ENCODE data around the gene DNAH6. TPM values are rescaled to one million over a fixed set of nuclear protein-coding genes. Genes with fewer than 3 reads are reported as not detected.

Gene DNAH6
- total RNA-seq, 1 experiment from 2014 or later: 1.6 TPM

- no TSS peak for BruUV-seq (replicated peaks)
- Histone ChIP-seq H3K9ac (ENCODE audit: low read length) (no peak overlapping the region), H3K4me2 (ENCODE audit: low read length) (no peak overlapping the region), H2AFZ (ENCODE audit: low read depth, low read length, poor library complexity, severe bottlenecking) (no peak overlapping the region), H3K36me3 (ENCODE audit: control insufficient read depth in 1 of 2, insufficient read depth in 2 of 2, low read length in 2 of 2) (no peaks in the 10 kb centered on the region), H3K9me3 (ENCODE audit: control insufficient read depth in 1 of 2, insufficient read depth in 1 of 2, low read depth in 1 of 2, low read length in 2 of 2) (peaks cover 4 to 11% of the 10 kb centered on the region in 2 experiments; a peak in 2 of 4 replicates), H3K4me1 (ENCODE audit: control insufficient read depth in 1 of 2, insufficient read depth in 2 of 2, low read length in 2 of 2) (no peaks in the 10 kb centered on the region), H3K9me2 (ENCODE audit: insufficient read depth) (no peaks in the 10 kb centered on the region), H3K79me2 (ENCODE audit: insufficient read depth, low read length) (no peaks in the 10 kb centered on the region), H3K27ac (ENCODE audit: low read depth, low read length) (no peak overlapping the region), H3K4me3 (replicated peaks in 1 of 2; ENCODE audit: low read depth in 1 of 2, low read length in 2 of 2) (no peak overlapping the region), H3K27me3 (ENCODE audit: insufficient read depth, low read length) (no peaks in the 10 kb centered on the region), H4K20me1 (ENCODE audit: insufficient read depth) (no peaks in the 10 kb centered on the region)
- ChIA-PET CTCF (no interaction called here), RAD21 (ENCODE audit: low non-redundant PET in 1 of 2, low total read pairs in 2 of 2, uncharacterized antibody in 2 of 2, unreplicated experiment in 2 of 2) (no interaction called here), POLR2A (no interaction called here)
- DNase-seq (ENCODE audit: low read depth, low spot score) (no peak), ATAC-seq (no peak)
- no peak for TF ChIP-seq CBX3 (IDR thresholded peaks at IDR 0.05; ENCODE audit: low read depth)
- intact Hi-C loops (cut with micrococcal nuclease): no loop called here
These were observed 38.4 kb upstream of the DNAH6 start for GRCh38 chr2:84477886-84478285.

DNA sequence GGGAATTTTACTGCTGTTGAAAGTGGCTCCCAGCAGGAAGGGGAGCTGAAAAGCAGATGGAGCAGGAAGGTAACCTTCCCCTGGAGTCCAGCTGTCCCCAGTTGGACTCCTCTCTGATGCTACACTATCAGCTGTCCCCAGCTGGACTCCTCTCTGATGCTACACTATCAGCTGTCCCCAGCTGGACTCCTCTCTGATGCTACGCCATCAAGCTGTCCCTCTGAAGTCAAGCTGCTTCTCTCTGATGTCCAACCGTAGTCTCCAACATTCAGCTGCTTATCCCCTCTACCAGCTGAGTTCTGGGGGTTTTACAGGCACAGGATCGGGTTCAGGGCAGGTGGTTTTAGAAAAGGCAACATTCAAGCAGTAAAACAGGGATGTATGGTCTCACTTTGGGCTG lies 37.4 kb upstream of the DNAH6 start:
- no peaks in the 10 kb centered on the region for H4K20me1 ChIP-seq (ENCODE audit: insufficient read depth)
- peaks cover 4 to 11% of the 10 kb centered on the region in 2 experiments; a peak in 2 of 4 replicates for H3K9me3 ChIP-seq (ENCODE audit: control insufficient read depth in 1 of 2, insufficient read depth in 1 of 2, low read depth in 1 of 2, low read length in 2 of 2)
- H3K79me2 ChIP-seq (ENCODE audit: insufficient read depth, low read length): no peaks in the 10 kb centered on the region
- no peak for TF ChIP-seq ZNF274 (IDR thresholded peaks at IDR 0.05; ENCODE audit: low read depth, low read length)
- no peak for TF ChIP-seq FOSL1 (IDR thresholded peaks at IDR 0.05; ENCODE audit: low read depth)
- TF ChIP-seq REST (IDR thresholded peaks at IDR 0.05; ENCODE audit: low read depth): no peak
- TF ChIP-seq CTCF (IDR thresholded peaks at IDR 0.05 in 2 of 3, conservative IDR thresholded peaks at IDR 0.05 in 1 of 3; ENCODE audit: borderline replicate concordance in 1 of 3, insufficient read depth in 1 of 3, low read depth in 2 of 3, low read length in 2 of 3): no peak
- no peak for TF ChIP-seq CBX3 (IDR thresholded peaks at IDR 0.05; ENCODE audit: low read depth)
- TF ChIP-seq MAX (IDR thresholded peaks at IDR 0.05): no peak
- no peak for TF ChIP-seq RAD21 (IDR thresholded peaks at IDR 0.05; ENCODE audit: low read depth)
- no peak for TF ChIP-seq CEBPB (IDR thresholded peaks at IDR 0.05; ENCODE audit: low read depth)
- no peak for TF ChIP-seq ELF1 (IDR thresholded peaks at IDR 0.05; ENCODE audit: borderline replicate concordance, low read depth)
- H3K9ac ChIP-seq (ENCODE audit: low read length): no peak overlapping the region
- POLR2A ChIA-PET: no interaction called here
- CTCF ChIA-PET: no interaction called here
- intact Hi-C loops (cut with micrococcal nuclease): no loop called here
- ATAC-seq (no peak), DNase-seq (ENCODE audit: low read depth, low spot score) (no peak)
- H2AFZ ChIP-seq (ENCODE audit: low read depth, low read length, poor library complexity, severe bottlenecking): no peak overlapping the region
- no peaks in the 10 kb centered on the region for H3K9me2 ChIP-seq (ENCODE audit: insufficient read depth)
- no peak overlapping the region for H3K4me3 ChIP-seq (replicated peaks in 1 of 2; ENCODE audit: low read depth in 1 of 2, low read length in 2 of 2)
- H3K4me2 ChIP-seq (ENCODE audit: low read length): no peak overlapping the region
- BruUV-seq (replicated peaks): no TSS peak
- no peak overlapping the region for H3K27ac ChIP-seq (ENCODE audit: low read depth, low read length)
- H3K36me3 ChIP-seq (ENCODE audit: control insufficient read depth in 1 of 2, insufficient read depth in 2 of 2, low read length in 2 of 2): no peaks in the 10 kb centered on the region
- RAD21 ChIA-PET (ENCODE audit: low non-redundant PET in 1 of 2, low total read pairs in 2 of 2, uncharacterized antibody in 2 of 2, unreplicated experiment in 2 of 2): no interaction called here
- H3K27me3 ChIP-seq (ENCODE audit: insufficient read depth, low read length): no peaks in the 10 kb centered on the region
- no peaks in the 10 kb centered on the region for H3K4me1 ChIP-seq (ENCODE audit: control insufficient read depth in 1 of 2, insufficient read depth in 2 of 2, low read length in 2 of 2)
